Measurements from ENCODE around the gene KIF3A.

The KIF3A gene

DNA sequence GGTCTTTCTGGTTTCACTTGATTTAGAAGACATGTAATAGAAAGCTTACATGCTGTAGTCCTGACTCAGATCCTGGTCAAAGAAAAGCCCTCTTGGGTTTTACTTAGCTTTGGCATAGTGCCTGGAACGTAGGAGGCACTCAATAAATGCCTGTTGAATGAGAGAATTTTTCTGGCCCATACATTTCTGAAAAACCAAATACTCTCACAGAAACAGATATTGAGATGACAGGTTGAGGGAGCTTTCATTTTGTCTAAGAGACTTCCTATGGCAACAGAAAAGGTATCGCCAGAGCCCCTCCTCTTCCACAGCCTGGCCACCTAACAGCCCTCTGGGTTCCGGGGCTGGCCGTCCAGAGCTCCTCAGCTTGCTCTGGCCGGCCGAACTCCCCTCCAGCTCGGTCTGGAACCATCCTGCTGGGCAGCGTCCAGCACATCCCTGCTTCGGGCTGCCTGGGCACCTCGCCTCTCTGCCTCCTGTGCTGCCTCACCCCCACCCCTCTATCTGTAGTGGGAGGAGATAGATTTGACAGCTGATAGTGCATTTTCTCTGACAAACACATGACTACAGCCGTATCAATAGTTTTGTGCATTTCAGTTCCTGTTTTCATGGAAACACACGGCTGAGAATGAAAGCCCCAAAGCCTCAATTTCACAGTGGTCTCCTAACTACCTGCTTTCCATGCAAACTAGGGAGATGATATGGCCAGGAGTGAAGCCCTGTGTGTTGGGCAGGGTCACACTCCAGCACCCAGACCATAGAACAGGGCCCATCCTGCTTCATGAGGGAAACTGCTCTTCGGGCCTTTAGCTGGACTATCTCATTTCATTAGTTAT lies 62.5 kb downstream of the KIF3A start:
- H3K4me3 ChIP-seq (ENCODE audit: low read depth, low read length) = peak overlapping the region; percentile 20
- TF ChIP-seq, protein P1, sequence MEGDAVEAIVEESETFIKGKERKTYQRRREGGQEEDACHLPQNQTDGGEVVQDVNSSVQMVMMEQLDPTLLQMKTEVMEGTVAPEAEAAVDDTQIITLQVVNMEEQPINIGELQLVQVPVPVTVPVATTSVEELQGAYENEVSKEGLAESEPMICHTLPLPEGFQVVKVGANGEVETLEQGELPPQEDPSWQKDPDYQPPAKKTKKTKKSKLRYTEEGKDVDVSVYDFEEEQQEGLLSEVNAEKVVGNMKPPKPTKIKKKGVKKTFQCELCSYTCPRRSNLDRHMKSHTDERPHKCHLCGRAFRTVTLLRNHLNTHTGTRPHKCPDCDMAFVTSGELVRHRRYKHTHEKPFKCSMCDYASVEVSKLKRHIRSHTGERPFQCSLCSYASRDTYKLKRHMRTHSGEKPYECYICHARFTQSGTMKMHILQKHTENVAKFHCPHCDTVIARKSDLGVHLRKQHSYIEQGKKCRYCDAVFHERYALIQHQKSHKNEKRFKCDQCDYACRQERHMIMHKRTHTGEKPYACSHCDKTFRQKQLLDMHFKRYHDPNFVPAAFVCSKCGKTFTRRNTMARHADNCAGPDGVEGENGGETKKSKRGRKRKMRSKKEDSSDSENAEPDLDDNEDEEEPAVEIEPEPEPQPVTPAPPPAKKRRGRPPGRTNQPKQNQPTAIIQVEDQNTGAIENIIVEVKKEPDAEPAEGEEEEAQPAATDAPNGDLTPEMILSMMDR (conservative IDR thresholded peaks at IDR 0.05; ENCODE audit: low read depth, low read length) = no peak
- peak; percentile 97 for DNase-seq (ENCODE audit: low read depth)

DNA sequence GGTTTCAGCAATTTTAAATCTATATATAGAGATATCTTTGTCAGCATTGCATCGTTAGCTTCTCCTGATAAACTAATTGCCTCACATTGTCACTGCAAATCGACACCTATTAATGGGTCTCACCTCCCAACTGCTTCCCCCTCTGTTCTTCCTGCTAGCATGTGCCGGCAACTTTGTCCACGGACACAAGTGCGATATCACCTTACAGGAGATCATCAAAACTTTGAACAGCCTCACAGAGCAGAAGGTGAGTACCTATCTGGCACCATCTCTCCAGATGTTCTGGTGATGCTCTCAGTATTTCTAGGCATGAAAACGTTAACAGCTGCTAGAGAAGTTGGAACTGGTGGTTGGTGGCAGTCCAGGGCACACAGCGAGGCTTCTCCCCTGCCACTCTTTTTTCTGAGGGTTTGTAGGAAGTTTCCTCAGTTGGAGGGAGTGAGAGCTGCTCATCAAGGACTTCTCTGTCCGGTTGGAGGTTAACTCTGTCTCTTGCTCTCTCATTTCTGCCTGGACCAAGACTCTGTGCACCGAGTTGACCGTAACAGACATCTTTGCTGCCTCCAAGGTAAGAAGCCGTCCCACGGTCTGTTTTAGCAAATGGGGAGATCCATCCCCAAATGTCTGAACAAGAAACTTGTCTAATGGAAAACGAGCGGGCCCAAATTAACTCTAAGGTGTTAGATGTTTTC lies 63.3 kb downstream of the KIF3A start, which contains the start of gene IL4:
Gene IL4, plus strand, starts transcription at position 51 of the 692 bp plus-strand sequence. Its CDS starts 62 bp downstream, at position 113.
- H3K4me3 ChIP-seq (ENCODE audit: low read depth, low read length) = peak within 1 kb of the TSS; percentile 20
- TF ChIP-seq, protein P1 (conservative IDR thresholded peaks at IDR 0.05; ENCODE audit: low read depth, low read length) = no peak
- no peak for DNase-seq (ENCODE audit: low read depth)

- TF ChIP-seq, protein P1 (conservative IDR thresholded peaks at IDR 0.05; ENCODE audit: low read depth, low read length) = no peak
- no peak overlapping the region for H3K4me3 ChIP-seq (ENCODE audit: low read depth, low read length)
- no peak for DNase-seq (ENCODE audit: low read depth)
Measured at GRCh38 chr5:132673488-132673887, 63.9 kb downstream of the KIF3A start.

DNA sequence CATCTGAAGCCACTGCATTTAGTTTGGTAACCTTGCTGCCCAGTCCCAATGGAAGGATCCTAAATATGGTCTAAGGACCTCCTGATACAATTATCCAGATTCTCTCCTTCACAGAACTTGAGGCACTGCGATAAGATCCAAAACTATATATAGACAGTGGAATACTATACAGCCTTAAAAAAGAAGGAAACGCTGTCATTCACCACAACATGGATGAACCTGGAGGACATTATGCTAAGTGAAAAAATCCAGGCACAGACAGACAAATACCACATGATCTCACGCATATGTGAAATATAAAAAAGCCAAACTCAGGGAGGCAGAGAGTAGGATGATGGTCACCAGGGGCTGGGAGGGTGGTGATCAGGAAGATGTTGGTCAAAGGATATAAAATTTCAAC lies 66.3 kb downstream of the KIF3A start:
- no peak for DNase-seq (ENCODE audit: low read depth)
- TF ChIP-seq, protein P1 (conservative IDR thresholded peaks at IDR 0.05; ENCODE audit: low read depth, low read length) = no peak
- no peak overlapping the region for H3K4me3 ChIP-seq (ENCODE audit: low read depth, low read length)

- TF ChIP-seq, protein P1 (conservative IDR thresholded peaks at IDR 0.05; ENCODE audit: low read depth, low read length) = no peak
- DNase-seq (ENCODE audit: low read depth) = no peak
- no peak overlapping the region for H3K4me3 ChIP-seq (ENCODE audit: low read depth, low read length)
Measured at GRCh38 chr5:132669966-132670882, 67.1 kb downstream of the KIF3A start.

GRCh38 chr5:132669455-132669820 lies 67.9 kb downstream of the KIF3A start:
- no peak overlapping the region for H3K4me3 ChIP-seq (ENCODE audit: low read depth, low read length)
- TF ChIP-seq, protein P1 (conservative IDR thresholded peaks at IDR 0.05; ENCODE audit: low read depth, low read length) = no peak
- DNase-seq (ENCODE audit: low read depth) = no peak
